DMS79 (cell line): ENCODE data around the gene CPNE6.
A peak's percentile ranks its signal among the peaks of the same experiment; 100 is the strongest.
"Not testable (repeated sequence)": the region's sequence is repeated elsewhere in the genome, so short reads cannot be mapped to it uniquely, and the experiment has no call there.

Experiments
- DNase-seq: peaks from one replicate; lab custom pipeline; 2025; lab: John Stamatoyannopoulos, UW

Gene CPNE6

GRCh38 chr14:24105609-24106239 is 34.4 kb downstream of the CPNE6 start:
- not testable (repeated sequence) for DNase-seq

- no peak for DNase-seq
Measured at GRCh38 chr14:24106672-24107271, 35.4 kb downstream of the CPNE6 start.

- DNase-seq: no peak
Measured at GRCh38 chr14:24108336-24108874, 37.0 kb downstream of the CPNE6 start.

GRCh38 chr14:24110060-24110459 is 38.7 kb downstream of the CPNE6 start:
- no peak for DNase-seq

GRCh38 chr14:24110523-24110922 is 39.2 kb downstream of the CPNE6 start:
- no peak for DNase-seq

GRCh38 chr14:24113379-24113800 is 42.0 kb downstream of the CPNE6 start:
- DNase-seq: no peak

GRCh38 chr14:24113801-24114531 is 42.6 kb downstream of the CPNE6 start:
- peak; percentile 93 for DNase-seq

- DNase-seq: peak; percentile 100
Measured at GRCh38 chr14:24114532-24115421, 43.4 kb downstream of the CPNE6 start, which contains the start of the genes DCAF11 and NRL. TSS of gene DCAF11 (plus strand) at chr14:24114777. CDS start at chr14:24115595, 818 bp downstream. TSS of gene NRL (minus strand) at chr14:24114949. CDS start at chr14:24082848, 32,101 bp downstream.

- no peak for DNase-seq
Measured at GRCh38 chr14:24115422-24116127, 44.2 kb downstream of the CPNE6 start.

GRCh38 chr14:24116128-24116814 is 44.9 kb downstream of the CPNE6 start:
- DNase-seq: no peak

GRCh38 chr14:24117179-24117578 is 45.8 kb downstream of the CPNE6 start:
- no peak for DNase-seq

GRCh38 chr14:24119691-24120090 is 48.3 kb downstream of the CPNE6 start:
- DNase-seq: no peak

- no peak for DNase-seq
Measured at GRCh38 chr14:24121210-24121609, 49.8 kb downstream of the CPNE6 start.

GRCh38 chr14:24122416-24122815 is 51.1 kb downstream of the CPNE6 start:
- DNase-seq: no peak

GRCh38 chr14:24122898-24123297 is 51.5 kb downstream of the CPNE6 start:
- no peak for DNase-seq

- DNase-seq: no peak
Measured at GRCh38 chr14:24123424-24124417, 52.4 kb downstream of the CPNE6 start.

- DNase-seq: no peak
Measured at GRCh38 chr14:24126939-24127338, 55.6 kb downstream of the CPNE6 start.

GRCh38 chr14:24127673-24128072 is 56.3 kb downstream of the CPNE6 start:
- DNase-seq: no peak
